ENCODE results near the gene SPOP. TPM values are rescaled to one million over a fixed set of nuclear protein-coding genes. Genes with fewer than 3 reads are reported as not detected.
A peak's percentile ranks its signal among the peaks of the same experiment; 100 is the strongest.

SPOP gene
- total and polyA plus RNA-seq, 12 donors: 39.8 to 79.9 (median 65.8) TPM

- Histone ChIP-seq H3K27ac (peak overlapping the region; percentile 57 to 94 (median 90)), H3K4me1 (peaks cover 5 to 68% (median 40%) of the 10 kb centered on the region in 9 donors), H3K27me3 (no peaks in the 10 kb centered on the region), H3K36me3 (no peaks in the 10 kb centered on the region), H3K4me3 (peak overlapping the region in 1 of 10 donors; percentile 10), H3K9me3 (no peaks in the 10 kb centered on the region)
- intact Hi-C loops (cut with DNase I): loop anchor here in 2 of 10 donors (5.0 kb wide), 1 partner anchor 74 kb away; no protein-coding TSS in a partner anchor
- DNase-seq: peak in 1 of 2 donors; percentile 74
- 33 to 40% methylated on average over 9 of the region's 9 CpGs for WGBS, 2 donors
- ATAC-seq: peak; percentile 52 to 90 (median 82)
- TF ChIP-seq CTCF (IDR thresholded peaks at IDR 0.05): no peak
Observed at GRCh38 chr17:49691086-49691676, 13.3 kb upstream of the SPOP start.

GRCh38 chr17:49690256-49690655, 12.4 kb upstream of the SPOP start:
- H3K4me3 ChIP-seq: no peak overlapping the region
- H3K27ac ChIP-seq: peak overlapping the region in 9 of 10 donors; percentile 73 to 94 (median 90)
- no peak for DNase-seq
- H3K4me1 ChIP-seq: peaks cover 4 to 60% (median 40%) of the 10 kb centered on the region in 9 donors
- TF ChIP-seq CTCF (IDR thresholded peaks at IDR 0.05): no peak
- ATAC-seq: peak in 1 of 8 donors; percentile 18
- H3K36me3 ChIP-seq: no peaks in the 10 kb centered on the region
- intact Hi-C loops (cut with DNase I): loop anchor here in 2 of 10 donors (5.0 kb wide), 1 partner anchor 73 kb away; no protein-coding TSS in a partner anchor
- H3K27me3 ChIP-seq: no peaks in the 10 kb centered on the region
- WGBS, 2 donors: 32 to 36% methylated on average over 2 of the region's 2 CpGs
- H3K9me3 ChIP-seq: no peaks in the 10 kb centered on the region

GRCh38 chr17:49688848-49689247, 11.0 kb upstream of the SPOP start:
- TF ChIP-seq CTCF (IDR thresholded peaks at IDR 0.05): no peak
- DNase-seq (no peak), ATAC-seq (no peak)
- Histone ChIP-seq H3K4me3 (peak overlapping the region in 1 of 10 donors; percentile 29), H3K36me3 (no peaks in the 10 kb centered on the region), H3K4me1 (peaks cover 0 to 55% (median 40%) of the 10 kb centered on the region in 9 donors), H3K27me3 (no peaks in the 10 kb centered on the region), H3K9me3 (no peaks in the 10 kb centered on the region), H3K27ac (peak overlapping the region in 8 of 10 donors; percentile 39 to 88 (median 70))
- WGBS, 2 donors: 69 to 78% methylated on average over 4 of the region's 4 CpGs
- intact Hi-C loops (cut with DNase I): no loop called here

- ATAC-seq (peak in 5 of 8 donors; percentile 14 to 59 (median 53)), DNase-seq (peak in 1 of 2 donors; percentile 29)
- Histone ChIP-seq H3K9me3 (no peaks in the 10 kb centered on the region), H3K4me1 (peaks cover 0 to 55% (median 40%) of the 10 kb centered on the region in 9 donors), H3K4me3 (peak overlapping the region in 1 of 10 donors; percentile 29), H3K27me3 (no peaks in the 10 kb centered on the region), H3K27ac (peak overlapping the region; percentile 29 to 88 (median 66)), H3K36me3 (no peaks in the 10 kb centered on the region)
- intact Hi-C loops (cut with DNase I): no loop called here
- 61 to 73% methylated on average over 10 of the region's 10 CpGs for WGBS, 2 donors
- TF ChIP-seq CTCF (IDR thresholded peaks at IDR 0.05): no peak
Observed at GRCh38 chr17:49687878-49688491, 10.1 kb upstream of the SPOP start.
